Putamen (tissue), 1 donor: ENCODE data around the gene LRRC9.
"Not testable (repeated sequence)": the region's sequence is repeated elsewhere in the genome, so short reads cannot be mapped to it uniquely, and the experiment has no call there.

Experiments
- DNase-seq: peaks from one replicate; pipeline ENCODE4 v3.0.0-alpha.2; 2016; ENCODE audit warnings: low spot score

LRRC9 gene

GRCh38 chr14:59957890-59958289 is 37.9 kb downstream of the LRRC9 start:
- not testable (repeated sequence) for DNase-seq

GRCh38 chr14:59959668-59960067 is 39.7 kb downstream of the LRRC9 start:
- no peak for DNase-seq

GRCh38 chr14:59961518-59962062 is 41.6 kb downstream of the LRRC9 start:
- DNase-seq = no peak

- no peak for DNase-seq
These were observed 44.5 kb downstream of the LRRC9 start for GRCh38 chr14:59964251-59965007.

GRCh38 chr14:59969319-59969718 is 49.4 kb downstream of the LRRC9 start:
- DNase-seq = no peak

GRCh38 chr14:59981564-59981963 is 61.6 kb downstream of the LRRC9 start:
- DNase-seq = no peak

- DNase-seq = no peak
These were observed 63.1 kb downstream of the LRRC9 start for GRCh38 chr14:59983048-59983447.

GRCh38 chr14:59986556-59987059 is 66.7 kb downstream of the LRRC9 start:
- no peak for DNase-seq

- DNase-seq = no peak
These were observed 77.5 kb downstream of the LRRC9 start for GRCh38 chr14:59997449-59997848.

GRCh38 chr14:59997966-59998365 is 78.0 kb downstream of the LRRC9 start:
- DNase-seq = no peak

GRCh38 chr14:59998564-59998963 is 78.6 kb downstream of the LRRC9 start:
- DNase-seq = no peak

- no peak for DNase-seq
These were observed 83.0 kb downstream of the LRRC9 start for GRCh38 chr14:60002819-60003492.

GRCh38 chr14:60003991-60004390 is 84.0 kb downstream of the LRRC9 start:
- DNase-seq = no peak

- DNase-seq = no peak
These were observed 88.1 kb downstream of the LRRC9 start for GRCh38 chr14:60008042-60008441.

GRCh38 chr14:60010263-60010662 is 90.3 kb downstream of the LRRC9 start:
- DNase-seq = not testable (repeated sequence)

- no peak for DNase-seq
These were observed 94.5 kb downstream of the LRRC9 start for GRCh38 chr14:60014402-60014801.

- DNase-seq = no peak
These were observed 101.7 kb downstream of the LRRC9 start for GRCh38 chr14:60021619-60022018.

- no peak for DNase-seq
These were observed 105.6 kb downstream of the LRRC9 start for GRCh38 chr14:60025571-60025970.

GRCh38 chr14:60035177-60035576 is 115.2 kb downstream of the LRRC9 start:
- DNase-seq = no peak

- not testable (repeated sequence) for DNase-seq
These were observed 128.0 kb downstream of the LRRC9 start for GRCh38 chr14:60047976-60048375.

GRCh38 chr14:60051721-60052221 is 131.8 kb downstream of the LRRC9 start:
- no peak for DNase-seq

GRCh38 chr14:60058087-60058486 is 138.1 kb downstream of the LRRC9 start:
- no peak for DNase-seq

- DNase-seq = no peak
These were observed 141.4 kb downstream of the LRRC9 start for GRCh38 chr14:60061371-60061770.
